Breast epithelium (tissue), 3 donors: ENCODE data around the gene PLPP3.

Experiments used
- CTCF ChIP-seq, 3 donors: fragments of 450-650 bp; IDR thresholded peaks; one replicate each; pipeline ENCODE4 v1.5.1; 2016 to 2017; ENCODE audit warnings: antibody characterized with exemption in 3 of 3, mild to moderate bottlenecking in 3 of 3, moderate library complexity in 3 of 3
- POLR2A ChIP-seq: fragments of 450-650 bp; IDR thresholded peaks from one replicate; pipeline ENCODE4 v1.6.1; 2016; ENCODE audit warnings: antibody characterized with exemption, mild to moderate bottlenecking, moderate library complexity

- TF ChIP-seq CTCF (IDR thresholded peaks at IDR 0.05), result no peak
- TF ChIP-seq POLR2A, result no peak
Observed at GRCh38 chr1:56512724-56513494, 66.5 kb downstream of the PLPP3 start.
